ENCODE data around the gene YRDC. TPM values are rescaled to one million over a fixed set of nuclear protein-coding genes. Genes with fewer than 3 reads are reported as not detected.

YRDC gene
- 10 to 100 TPM in 4 of 6 donors, 1 to 10 TPM in 2; 4.2 to 22.2 (median 13.3) TPM for total RNA-seq

- peaks cover 32 to 42% (median 40%) of the 10 kb centered on the region in 4 donors for H3K36me3 ChIP-seq
- peak within 1 kb of the TSS; percentile 92 to 97 (median 94) for H3K27ac ChIP-seq
- DNase-seq (peak; percentile 94 to 98), ATAC-seq (ENCODE audit: low FRiP score in 2 of 2) (peak; percentile 95 to 96)
- no peaks in the 10 kb centered on the region for H3K9me3 ChIP-seq
- peak; percentile 93 to 95 for TF ChIP-seq POLR2AphosphoS5 (IDR thresholded peaks at IDR 0.05)
- peak in 1 of 4 donors; percentile 4 for TF ChIP-seq EP300 (IDR thresholded peaks at IDR 0.05)
- TF ChIP-seq CTCF (IDR thresholded peaks at IDR 0.05) = peak in 2 of 6 experiments; percentile 15 to 18
- peak in 2 of 4 donors; percentile 77 to 91 for TF ChIP-seq POLR2A (IDR thresholded peaks at IDR 0.05)
- WGBS, 2 donors = 1 to 2% methylated on average over 24 to 32 of the region's 95 CpGs
- peak within 1 kb of the TSS; percentile 84 to 91 (median 87) for H3K4me3 ChIP-seq
- peaks cover 22 to 42% (median 29%) of the 10 kb centered on the region in 4 donors for H3K4me1 ChIP-seq
- no peaks in the 10 kb centered on the region for H3K27me3 ChIP-seq
Observed at GRCh38 chr1:37807555-37808368, at the start of gene YRDC, which contains the start of gene C1orf122. Gene YRDC, minus strand, starts transcription at chr1:37808208. Its CDS starts 28 bp downstream, at chr1:37808180. Gene C1orf122, plus strand, starts transcription at chr1:37807790. Its CDS starts 615 bp downstream, at chr1:37808405.

GRCh38 chr1:37854406-37854805 is 46.4 kb upstream of the YRDC start:
- peaks cover 40 to 75% (median 62%) of the 10 kb centered on the region in 4 donors for H3K4me1 ChIP-seq
- H3K27ac ChIP-seq = no peak overlapping the region
- H3K27me3 ChIP-seq = no peaks in the 10 kb centered on the region
- DNase-seq = no peak
- H3K36me3 ChIP-seq = peaks cover 0 to 34% (median 12%) of the 10 kb centered on the region in 4 donors
- ATAC-seq (ENCODE audit: low FRiP score in 2 of 2) = no peak
- H3K9me3 ChIP-seq = no peaks in the 10 kb centered on the region
- no peak for TF ChIP-seq POLR2AphosphoS5 (IDR thresholded peaks at IDR 0.05)
- TF ChIP-seq EP300 (IDR thresholded peaks at IDR 0.05) = no peak
- TF ChIP-seq POLR2A (IDR thresholded peaks at IDR 0.05) = no peak
- WGBS, 2 donors = 94 to 97% methylated on average over 6 of the region's 6 CpGs
- no peak overlapping the region for H3K4me3 ChIP-seq

- Histone ChIP-seq H3K4me3 (no peak overlapping the region), H3K27me3 (no peaks in the 10 kb centered on the region), H3K9me3 (no peaks in the 10 kb centered on the region), H3K4me1 (peaks cover 31 to 76% (median 58%) of the 10 kb centered on the region in 4 donors), H3K36me3 (peaks cover 0 to 40% (median 13%) of the 10 kb centered on the region in 4 donors), H3K27ac (no peak overlapping the region)
- no peak for DNase-seq
- no peak for TF ChIP-seq EP300 (IDR thresholded peaks at IDR 0.05)
- TF ChIP-seq CTCF (IDR thresholded peaks at IDR 0.05) = no peak
- no peak for TF ChIP-seq POLR2AphosphoS5 (IDR thresholded peaks at IDR 0.05)
- no peak for TF ChIP-seq POLR2A (IDR thresholded peaks at IDR 0.05)
- no peak for ATAC-seq (ENCODE audit: low FRiP score in 2 of 2)
Observed at GRCh38 chr1:37853157-37853556, 45.1 kb upstream of the YRDC start.

GRCh38 chr1:37851782-37852210 is 43.8 kb upstream of the YRDC start:
- peak; percentile 19 to 38 for ATAC-seq (ENCODE audit: low FRiP score in 2 of 2)
- H3K9me3 ChIP-seq = no peaks in the 10 kb centered on the region
- peak in 1 of 2 donors; percentile 24 for DNase-seq
- H3K4me1 ChIP-seq = peaks cover 32 to 76% (median 58%) of the 10 kb centered on the region in 4 donors
- no peak for TF ChIP-seq EP300 (IDR thresholded peaks at IDR 0.05)
- TF ChIP-seq POLR2A (IDR thresholded peaks at IDR 0.05) = no peak
- no peak for TF ChIP-seq CTCF (IDR thresholded peaks at IDR 0.05)
- no peak for TF ChIP-seq POLR2AphosphoS5 (IDR thresholded peaks at IDR 0.05)
- H3K27me3 ChIP-seq = no peaks in the 10 kb centered on the region
- H3K36me3 ChIP-seq = peaks cover 0 to 32% (median 8%) of the 10 kb centered on the region in 4 donors
- no peak overlapping the region for H3K4me3 ChIP-seq
- WGBS, 2 donors = 42 to 43% methylated on average over 2 of the region's 2 CpGs
- peak overlapping the region in 3 of 4 donors; percentile 51 to 73 (median 61) for H3K27ac ChIP-seq

- Histone ChIP-seq H3K4me1 (peaks cover 34 to 81% (median 61%) of the 10 kb centered on the region in 4 donors), H3K27ac (peak overlapping the region; percentile 48 to 73 (median 56)), H3K27me3 (no peaks in the 10 kb centered on the region), H3K4me3 (no peak overlapping the region), H3K36me3 (peaks cover 0 to 28% (median 5%) of the 10 kb centered on the region in 4 donors), H3K9me3 (no peaks in the 10 kb centered on the region)
- no peak for DNase-seq
- ATAC-seq (ENCODE audit: low FRiP score in 2 of 2) = no peak
- no peak for TF ChIP-seq POLR2AphosphoS5 (IDR thresholded peaks at IDR 0.05)
Observed at GRCh38 chr1:37851262-37851661, 43.3 kb upstream of the YRDC start.
